Caki2 (cell line): ENCODE results near the gene OLFM4. TPM values are rescaled to one million over a fixed set of nuclear protein-coding genes. Genes with fewer than 3 reads are reported as not detected.

ENCODE experiments used
- total RNA-seq: library from RNA; depleted of rRNA; stranded (reverse); fragments of >200 nt; shearing (Covaris generic); gene quantifications from 2 replicates; pipeline ENCODE4 v1.2.3, GENCODE V29; 2014; ENCODE audit warnings: low replicate concordance; rRNA removed

OLFM4 gene
- total RNA-seq, 1 experiment from 2014 or later: not detected

Other genes with a start within 250 kb of the OLFM4 start
- not detected in 2 replicates for gene PCDH8, start 180.2 kb upstream of the OLFM4 start, total RNA-seq